KBM-7 (cell line): Measurements from ENCODE around the gene ZNF514.
"Not testable (repeated sequence)": the region's sequence is repeated elsewhere in the genome, so short reads cannot be mapped to it uniquely, and the experiment has no call there.

Experiments
- DNase-seq: peaks from one replicate; pipeline ENCODE4 v3.0.0-alpha.2; 2015
- in situ Hi-C: fragments of 300-500 bp; cut with MboI; formaldehyde crosslinking; loops from 2 replicates; pipeline ENCODE4 v1.14.3; 2020; ENCODE audit warnings: low sequenced_read_pairs, low pct_unique_long_range_greater_than_20kb, mixed read lengths

ZNF514 gene

DNA sequence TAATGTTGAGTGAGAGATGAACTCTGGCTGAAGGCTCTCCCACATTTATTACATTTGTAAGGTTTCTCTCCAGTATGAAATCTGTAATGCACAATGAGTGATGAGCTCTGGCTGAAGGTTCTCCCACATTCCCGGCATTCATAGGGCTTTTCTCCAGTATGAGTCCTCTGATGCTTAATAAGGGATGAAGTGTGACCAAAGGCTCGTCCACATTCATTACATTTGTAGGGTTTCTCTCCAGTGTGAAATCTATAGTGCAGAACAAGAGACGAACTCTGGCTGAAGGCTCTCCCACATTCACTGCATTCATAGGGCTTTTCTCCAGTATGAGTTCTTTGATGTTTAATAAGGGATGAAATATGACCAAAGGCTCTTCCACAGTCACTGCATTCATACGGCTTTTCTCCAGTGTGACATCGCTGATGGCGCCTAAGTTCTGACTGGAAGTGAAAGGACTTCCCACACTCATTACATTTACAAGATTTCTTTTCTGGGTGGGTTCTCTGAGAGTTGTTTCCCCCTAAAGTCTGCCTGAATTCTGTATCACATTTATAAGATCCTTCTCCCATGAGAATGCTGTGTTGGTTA lies 10.2 kb downstream of the ZNF514 start:
- no peak for DNase-seq
- in situ Hi-C loops, result no loop called here

DNA sequence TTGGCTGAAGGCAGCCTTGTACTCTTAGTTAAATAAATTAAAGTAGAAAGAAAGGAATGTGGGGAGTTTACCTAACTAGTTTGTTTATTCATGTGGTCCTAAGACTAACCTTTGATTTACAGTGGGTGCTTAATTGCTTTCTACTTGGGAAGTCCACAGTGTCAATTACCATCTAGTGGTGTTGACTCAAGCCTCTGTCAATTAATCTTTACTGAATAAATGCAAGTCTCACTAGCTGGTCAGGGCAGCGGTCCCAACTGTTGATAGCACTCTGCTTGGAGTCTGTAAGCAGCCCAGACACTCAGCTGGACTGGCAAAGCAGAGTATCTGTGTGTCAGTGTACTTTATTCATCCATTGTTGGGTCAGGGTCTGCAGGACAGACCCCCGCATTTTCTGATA lies 15.8 kb downstream of the ZNF514 start:
- in situ Hi-C loops, result no loop called here

DNA sequence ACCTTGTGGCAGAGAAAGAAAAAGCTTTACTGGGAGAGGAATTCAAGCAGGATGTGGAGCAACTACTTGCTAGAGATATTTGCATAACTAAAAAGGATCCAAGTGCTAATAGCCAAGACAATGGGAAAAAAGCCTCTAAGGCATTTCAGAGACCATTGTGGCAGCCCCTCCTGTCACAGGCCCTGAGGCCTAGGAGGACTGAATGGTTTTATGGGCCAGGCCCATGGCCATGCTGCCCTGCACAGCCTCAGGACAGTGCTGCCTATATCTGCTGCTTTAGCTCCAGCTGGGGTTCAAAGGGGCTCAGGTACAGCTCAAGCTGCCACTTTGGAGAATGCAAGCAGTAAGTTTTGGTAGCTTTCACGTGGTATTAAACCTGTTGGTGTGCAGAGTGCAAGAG lies 20.9 kb downstream of the ZNF514 start:
- no peak for DNase-seq
- in situ Hi-C loops, result no loop called here

More for the DNA sequence above, 15.8 kb downstream of the ZNF514 start:
- DNase-seq, result no peak

DNA sequence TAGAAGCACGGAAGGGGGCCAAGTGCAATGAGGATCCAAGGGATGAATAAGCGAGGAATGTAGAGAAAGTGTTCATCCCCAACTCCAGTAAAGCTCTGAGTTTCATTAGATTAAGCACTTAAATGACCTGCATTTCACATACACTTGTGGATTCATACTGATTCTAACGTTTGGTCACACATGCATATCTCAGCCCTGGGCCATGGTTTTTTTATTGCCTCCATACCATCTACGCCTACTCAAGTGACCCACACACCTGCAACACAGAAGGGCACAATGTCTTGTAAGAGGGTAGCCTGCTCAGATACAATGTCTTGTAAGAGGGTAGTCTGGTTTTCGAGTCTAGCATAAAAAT lies 37.5 kb downstream of the ZNF514 start:
- in situ Hi-C loops, result no loop called here
- no peak for DNase-seq

DNA sequence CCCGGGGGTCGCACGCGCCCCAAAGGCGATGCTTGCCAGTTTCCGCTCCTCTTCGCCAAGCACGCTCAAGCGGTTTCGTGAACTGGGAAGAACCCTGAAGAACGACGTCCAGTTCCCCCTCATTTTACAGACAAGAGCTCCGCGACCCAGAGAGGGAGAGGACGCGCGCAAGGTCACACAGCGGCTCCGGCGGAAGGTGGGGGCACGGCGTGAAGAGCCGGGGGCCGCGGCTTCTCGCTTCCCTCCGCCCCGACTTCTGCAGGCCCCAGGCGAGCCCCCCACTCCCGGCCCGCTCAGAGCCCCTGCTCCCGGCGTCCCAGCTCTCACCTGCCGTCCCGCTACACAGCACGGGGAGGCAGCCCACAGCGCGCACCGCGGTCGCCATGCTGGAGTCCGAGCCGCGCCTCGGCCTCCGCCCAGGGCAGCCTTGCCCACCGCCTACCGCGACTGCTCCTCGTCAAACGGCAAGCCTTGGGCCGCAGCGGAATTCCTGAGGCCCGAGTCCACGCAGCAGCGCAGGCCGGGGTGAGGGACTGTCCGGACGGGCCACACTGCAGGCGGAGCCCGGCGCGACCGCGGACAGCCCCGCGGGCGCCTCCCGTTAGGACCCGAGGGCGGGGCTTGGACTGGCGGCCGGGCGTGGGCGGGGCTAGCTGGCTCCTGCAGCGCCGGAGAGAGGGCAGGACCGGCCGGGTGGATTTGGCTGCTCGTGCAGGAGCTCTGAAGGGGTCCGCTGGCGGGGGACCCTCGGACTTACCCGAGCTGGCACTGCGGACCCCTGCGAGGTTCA lies 38.0 kb downstream of the ZNF514 start, which contains the start of gene MRPS5:
Gene MRPS5 (minus strand): TSS at position 402 of the 790 bp plus-strand sequence. CDS start 17 bp downstream, at position 385.
- in situ Hi-C loops, result no loop called here
- peak; percentile 82 for DNase-seq

DNA sequence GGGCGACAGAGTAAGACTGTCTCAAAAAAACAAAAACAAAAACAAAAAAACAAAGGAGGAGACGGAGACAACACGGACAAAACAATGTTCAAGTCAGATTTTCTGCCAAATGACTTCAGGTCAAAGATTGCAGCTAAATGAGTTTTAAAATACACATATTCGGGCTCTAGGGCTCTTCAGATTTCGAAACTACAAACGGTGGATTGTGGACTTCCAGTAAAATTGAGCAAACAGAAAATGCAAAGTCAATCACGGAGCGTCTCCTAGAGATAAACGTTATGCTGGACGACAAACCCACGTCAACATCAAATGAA lies 38.6 kb downstream of the ZNF514 start:
- in situ Hi-C loops, result no loop called here

DNA sequence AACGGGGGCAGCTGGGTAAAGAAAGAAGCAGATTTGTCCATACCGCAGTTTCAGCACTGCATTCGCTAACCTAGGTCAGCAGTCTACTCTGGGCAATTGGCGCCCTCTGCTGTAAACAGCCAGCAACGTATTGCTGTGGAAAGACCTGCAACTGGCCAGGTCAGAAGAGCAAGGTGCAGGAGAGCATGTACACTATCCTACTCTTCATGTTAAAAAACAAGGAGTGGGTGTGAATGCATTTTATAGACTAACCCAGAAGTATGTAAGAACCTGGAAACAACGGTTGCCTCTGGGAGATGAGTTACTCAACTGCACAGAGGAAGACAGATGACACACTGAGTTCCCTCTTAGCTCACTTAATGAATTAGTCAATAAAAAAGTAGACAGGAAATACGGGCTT lies 44.2 kb downstream of the ZNF514 start:
- peak; percentile 64 for DNase-seq
- in situ Hi-C loops, result no loop called here

More for the DNA sequence above, 38.6 kb downstream of the ZNF514 start:
- DNase-seq, result no peak

DNA sequence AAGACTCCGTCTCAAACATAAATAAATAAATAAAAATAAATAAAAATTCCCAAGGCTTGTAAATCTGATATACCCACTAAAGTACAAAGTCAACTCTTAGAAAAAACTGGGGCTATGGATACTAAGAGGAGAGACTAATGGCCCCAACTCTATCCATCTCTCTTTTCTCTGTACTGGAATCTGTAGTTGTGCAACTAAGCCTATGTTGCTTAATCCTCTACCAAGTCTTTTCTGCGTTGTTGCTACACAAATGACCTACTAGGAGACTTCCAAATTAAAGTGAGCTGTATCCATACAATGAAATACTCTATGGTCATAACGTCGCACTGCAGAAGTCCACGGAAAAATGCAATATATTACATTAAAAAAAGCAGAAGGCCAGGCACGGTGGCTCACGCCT lies 46.2 kb downstream of the ZNF514 start:
- DNase-seq, result no peak
- in situ Hi-C loops, result no loop called here

DNA sequence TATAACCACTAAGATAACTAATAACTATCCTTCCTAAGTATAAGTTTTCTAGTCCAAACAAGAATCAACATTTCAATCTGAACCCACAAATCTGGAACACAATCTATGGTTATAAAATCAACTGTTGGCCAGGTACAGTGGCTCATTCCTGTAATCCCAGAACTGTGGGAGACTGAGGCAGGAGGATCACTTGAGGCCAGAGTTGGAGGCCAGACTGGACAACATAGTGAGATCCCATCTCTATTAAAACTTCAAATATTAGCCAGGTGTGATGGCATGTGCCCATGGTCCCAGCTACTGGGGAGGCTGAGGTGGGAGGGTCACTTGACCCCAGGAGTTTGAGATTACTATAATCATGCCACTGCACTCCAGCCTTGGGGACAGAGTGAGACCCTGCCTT lies 49.3 kb downstream of the ZNF514 start:
- in situ Hi-C loops, result no loop called here
- no peak for DNase-seq

DNA sequence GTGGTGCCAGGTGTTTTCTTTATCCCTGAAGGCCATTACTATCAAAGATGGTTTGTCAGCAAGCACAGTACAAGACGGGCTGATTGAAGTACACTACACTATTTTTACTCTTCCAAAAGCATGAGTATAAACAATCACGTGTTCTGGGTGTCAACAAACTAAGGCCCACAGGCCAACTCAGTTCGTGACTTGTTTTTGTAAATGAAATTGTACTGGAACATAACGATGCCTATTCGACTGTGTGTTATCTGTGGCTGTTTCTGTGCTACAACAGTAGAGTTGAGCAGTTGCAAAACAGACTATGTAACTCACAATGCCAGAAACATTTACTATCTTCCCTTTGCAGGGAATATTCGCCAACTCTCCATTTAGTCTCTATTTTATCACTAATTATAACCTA lies 50.4 kb downstream of the ZNF514 start:
- no peak for DNase-seq
- in situ Hi-C loops, result no loop called here

DNA sequence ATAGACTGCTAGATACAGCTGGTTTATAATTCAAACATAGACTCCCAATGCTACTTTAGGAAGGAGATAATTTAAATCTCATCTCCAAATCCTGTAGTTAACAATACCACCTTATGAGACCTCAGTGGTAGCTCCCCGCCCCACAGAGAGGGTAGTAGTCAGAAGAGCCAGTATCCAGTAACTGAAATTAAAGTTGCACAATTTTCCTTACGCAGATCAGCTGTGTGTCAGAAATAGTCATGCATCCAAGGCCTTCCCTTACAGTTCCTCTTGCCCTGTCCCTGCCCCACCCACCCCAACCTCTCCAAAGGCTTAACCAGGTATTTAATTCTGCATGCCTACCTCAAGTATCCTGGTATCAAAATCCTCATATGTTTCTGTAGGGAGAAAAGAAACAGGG lies 53.6 kb downstream of the ZNF514 start:
- no peak for DNase-seq
- in situ Hi-C loops, result no loop called here

DNA sequence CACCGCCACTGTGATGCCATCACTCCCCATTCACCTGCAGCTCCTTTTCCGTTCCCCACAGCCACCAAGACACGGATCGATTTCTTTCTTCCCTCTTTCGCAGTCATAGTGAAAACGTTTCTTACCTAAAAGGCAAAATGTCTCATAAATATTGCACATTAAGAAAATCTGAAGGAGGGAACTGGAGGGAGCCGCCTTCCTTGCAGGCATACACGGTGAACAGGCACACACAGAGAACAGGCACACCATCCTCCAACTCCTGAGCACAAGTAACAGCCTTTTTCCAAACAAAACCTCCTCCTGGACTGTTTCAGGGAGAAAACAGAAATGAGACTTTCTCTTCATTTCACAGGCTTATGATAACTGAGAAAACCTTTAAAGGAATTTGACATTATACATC lies 55.0 kb downstream of the ZNF514 start:
- in situ Hi-C loops, result no loop called here
- no peak for DNase-seq

DNA sequence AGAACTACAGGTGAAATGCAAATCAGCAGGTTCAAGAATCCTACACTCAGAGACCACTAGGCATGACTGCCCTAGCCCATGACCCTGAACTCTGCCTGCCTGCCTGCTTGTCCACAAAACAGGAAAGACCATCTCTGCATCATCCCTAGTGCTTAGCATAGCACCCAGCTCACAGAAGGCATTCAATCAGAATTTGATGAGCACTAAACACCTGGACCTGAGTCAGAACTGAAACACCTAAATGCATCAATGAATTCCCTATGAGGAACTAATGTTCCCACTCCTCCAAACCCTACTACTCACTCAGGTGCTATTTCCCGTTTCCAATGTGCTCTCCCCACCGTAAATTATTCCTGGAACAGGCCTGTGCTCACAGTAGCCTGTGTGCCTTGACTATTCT lies 59.7 kb downstream of the ZNF514 start:
- DNase-seq, result no peak
- in situ Hi-C loops, result no loop called here

DNA sequence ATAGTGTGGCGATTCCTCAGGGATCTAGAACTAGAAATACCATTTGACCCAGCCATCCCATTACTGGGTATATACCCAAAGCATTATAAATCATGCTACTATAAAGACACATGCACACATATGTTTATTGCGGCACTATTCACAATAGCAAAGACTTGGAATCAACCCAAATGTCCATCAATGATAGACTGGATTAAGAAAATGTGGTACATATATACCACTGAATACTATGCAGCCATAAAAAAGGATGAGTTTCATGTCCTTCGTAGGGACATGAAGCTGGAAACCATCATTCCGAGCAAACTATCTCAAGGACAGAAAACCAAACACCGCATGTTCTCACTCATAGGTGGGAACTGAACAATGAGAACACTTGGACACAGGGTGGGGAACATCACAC lies 61.4 kb downstream of the ZNF514 start:
- DNase-seq, in situ Hi-C loops: not testable (repeated sequence)
